ENCODE data around the gene TSPAN1.

DNA sequence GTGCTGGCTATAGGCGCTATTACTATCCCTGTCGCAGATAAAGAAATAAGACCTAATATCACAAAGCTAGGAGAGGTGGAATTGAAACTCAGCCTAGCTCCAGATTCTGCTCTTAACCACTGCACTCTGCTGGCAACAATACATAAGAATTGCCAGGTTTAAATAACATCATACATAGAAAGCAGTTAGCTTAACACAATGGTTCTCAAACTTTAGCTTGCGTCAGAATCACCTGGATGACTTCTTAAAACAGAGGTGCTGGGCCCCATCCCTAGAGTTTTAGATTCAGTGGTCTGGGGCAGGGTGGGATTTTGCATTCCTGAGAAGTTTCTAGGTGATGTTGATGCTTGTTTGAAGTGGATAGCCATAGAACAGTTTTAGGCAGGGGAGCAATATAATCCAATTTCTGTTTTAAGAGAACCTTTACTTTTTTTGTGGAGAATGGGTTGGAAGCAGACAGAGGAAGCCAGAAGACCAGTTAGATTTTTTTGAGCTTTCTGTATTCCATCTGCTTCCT, 24.4 kb downstream of the TSPAN1 start:
- TF ChIP-seq, protein P1, sequence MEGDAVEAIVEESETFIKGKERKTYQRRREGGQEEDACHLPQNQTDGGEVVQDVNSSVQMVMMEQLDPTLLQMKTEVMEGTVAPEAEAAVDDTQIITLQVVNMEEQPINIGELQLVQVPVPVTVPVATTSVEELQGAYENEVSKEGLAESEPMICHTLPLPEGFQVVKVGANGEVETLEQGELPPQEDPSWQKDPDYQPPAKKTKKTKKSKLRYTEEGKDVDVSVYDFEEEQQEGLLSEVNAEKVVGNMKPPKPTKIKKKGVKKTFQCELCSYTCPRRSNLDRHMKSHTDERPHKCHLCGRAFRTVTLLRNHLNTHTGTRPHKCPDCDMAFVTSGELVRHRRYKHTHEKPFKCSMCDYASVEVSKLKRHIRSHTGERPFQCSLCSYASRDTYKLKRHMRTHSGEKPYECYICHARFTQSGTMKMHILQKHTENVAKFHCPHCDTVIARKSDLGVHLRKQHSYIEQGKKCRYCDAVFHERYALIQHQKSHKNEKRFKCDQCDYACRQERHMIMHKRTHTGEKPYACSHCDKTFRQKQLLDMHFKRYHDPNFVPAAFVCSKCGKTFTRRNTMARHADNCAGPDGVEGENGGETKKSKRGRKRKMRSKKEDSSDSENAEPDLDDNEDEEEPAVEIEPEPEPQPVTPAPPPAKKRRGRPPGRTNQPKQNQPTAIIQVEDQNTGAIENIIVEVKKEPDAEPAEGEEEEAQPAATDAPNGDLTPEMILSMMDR (IDR thresholded peaks at IDR 0.05), result no peak
- no peak for TF ChIP-seq POLR2A (IDR thresholded peaks at IDR 0.05)

Data from heart left ventricle (tissue), 13 donors.